Retinal pigment epithelial cell (primary cell): ENCODE results near the gene RPS6KA5.

Source experiments
- DNase-seq: peaks from one replicate; pipeline ENCODE4 v3.0.0-alpha.2; 2010; ENCODE audit warnings: low read depth
- H3K4me3 ChIP-seq: 2 replicates; pipeline ENCODE4 v1.5.1; 2011; ENCODE audit warnings: mild to moderate bottlenecking, low read length, control low read depth, moderate library complexity
- TF ChIP-seq, protein P1 (sequence below): conservative IDR thresholded peaks from 2 replicates; pipeline ENCODE4 v1.5.1; 2011; ENCODE audit warnings: low read depth, low read length, control low read depth, inconsistent platforms

The RPS6KA5 gene

GRCh38 chr14:91065266-91065665, 4.8 kb upstream of the RPS6KA5 start:
- no peak overlapping the region for H3K4me3 ChIP-seq
- DNase-seq, result no peak
- TF ChIP-seq, protein P1, sequence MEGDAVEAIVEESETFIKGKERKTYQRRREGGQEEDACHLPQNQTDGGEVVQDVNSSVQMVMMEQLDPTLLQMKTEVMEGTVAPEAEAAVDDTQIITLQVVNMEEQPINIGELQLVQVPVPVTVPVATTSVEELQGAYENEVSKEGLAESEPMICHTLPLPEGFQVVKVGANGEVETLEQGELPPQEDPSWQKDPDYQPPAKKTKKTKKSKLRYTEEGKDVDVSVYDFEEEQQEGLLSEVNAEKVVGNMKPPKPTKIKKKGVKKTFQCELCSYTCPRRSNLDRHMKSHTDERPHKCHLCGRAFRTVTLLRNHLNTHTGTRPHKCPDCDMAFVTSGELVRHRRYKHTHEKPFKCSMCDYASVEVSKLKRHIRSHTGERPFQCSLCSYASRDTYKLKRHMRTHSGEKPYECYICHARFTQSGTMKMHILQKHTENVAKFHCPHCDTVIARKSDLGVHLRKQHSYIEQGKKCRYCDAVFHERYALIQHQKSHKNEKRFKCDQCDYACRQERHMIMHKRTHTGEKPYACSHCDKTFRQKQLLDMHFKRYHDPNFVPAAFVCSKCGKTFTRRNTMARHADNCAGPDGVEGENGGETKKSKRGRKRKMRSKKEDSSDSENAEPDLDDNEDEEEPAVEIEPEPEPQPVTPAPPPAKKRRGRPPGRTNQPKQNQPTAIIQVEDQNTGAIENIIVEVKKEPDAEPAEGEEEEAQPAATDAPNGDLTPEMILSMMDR, result no peak

- H3K4me3 ChIP-seq, result no peak overlapping the region
- TF ChIP-seq, protein P1, result no peak
- DNase-seq, result no peak
Observed at GRCh38 chr14:91063119-91063518, 2.7 kb upstream of the RPS6KA5 start.

DNA sequence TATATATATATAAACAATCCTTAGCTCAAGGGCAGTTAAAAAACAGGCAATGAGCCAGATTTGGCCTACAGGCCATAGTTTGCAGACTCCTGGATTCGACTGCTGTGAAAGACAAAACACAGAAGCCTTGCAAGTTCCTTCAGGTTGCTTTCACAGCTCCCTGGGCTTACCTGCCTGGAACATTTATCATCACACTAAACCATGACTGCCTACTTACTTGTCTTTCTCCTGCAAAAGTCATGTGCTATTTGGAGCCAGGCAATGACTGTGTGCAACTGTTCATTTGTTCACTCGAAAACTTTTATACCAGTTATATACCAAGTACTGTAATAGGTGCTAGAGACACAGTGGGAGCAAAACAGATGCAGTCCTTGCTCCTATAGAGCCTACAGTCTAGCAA, 2.2 kb upstream of the RPS6KA5 start:
- H3K4me3 ChIP-seq, result no peak overlapping the region
- DNase-seq, result no peak
- TF ChIP-seq, protein P1, result no peak

DNA sequence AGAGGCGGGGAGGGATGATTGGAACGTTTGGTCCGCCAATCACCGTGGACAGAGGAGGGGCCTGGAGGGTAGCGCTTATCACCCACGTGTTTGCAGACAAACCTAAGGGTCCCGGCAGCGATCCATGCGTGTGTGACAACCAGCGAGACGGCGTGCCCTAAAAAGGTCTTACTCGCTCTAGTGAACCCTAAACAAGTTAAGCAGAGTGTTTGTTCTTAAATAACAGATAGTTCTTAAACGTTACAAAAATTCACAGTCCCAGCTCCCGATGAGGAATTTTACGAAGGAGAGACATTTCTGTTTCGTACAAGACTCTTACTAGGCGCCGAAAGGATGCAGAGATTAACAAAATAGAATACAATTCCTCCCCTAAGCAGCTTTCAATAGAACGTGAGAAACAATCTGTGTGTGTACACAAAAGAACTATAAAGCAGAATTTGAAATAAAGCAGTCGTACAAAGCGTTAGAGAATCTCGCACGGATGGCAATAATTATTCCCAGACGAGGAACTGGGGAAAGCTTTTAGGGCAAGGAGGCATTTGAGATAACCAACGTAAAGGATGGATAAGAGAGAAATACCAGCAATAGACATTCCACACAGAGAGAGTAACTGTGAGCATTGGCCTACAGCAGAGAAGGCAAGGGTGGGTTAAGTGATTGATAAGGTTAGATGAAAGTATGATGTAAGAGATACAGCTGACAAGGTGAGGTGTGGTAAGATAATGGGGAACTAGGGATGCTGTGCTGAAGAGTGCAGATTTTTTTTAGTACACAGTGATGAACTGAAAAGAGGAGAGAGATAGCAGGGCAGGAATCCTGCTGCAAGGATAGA, 831 bp upstream of the RPS6KA5 start:
- TF ChIP-seq, protein P1, result no peak
- H3K4me3 ChIP-seq, result peak overlapping the region; percentile 59
- no peak for DNase-seq

DNA sequence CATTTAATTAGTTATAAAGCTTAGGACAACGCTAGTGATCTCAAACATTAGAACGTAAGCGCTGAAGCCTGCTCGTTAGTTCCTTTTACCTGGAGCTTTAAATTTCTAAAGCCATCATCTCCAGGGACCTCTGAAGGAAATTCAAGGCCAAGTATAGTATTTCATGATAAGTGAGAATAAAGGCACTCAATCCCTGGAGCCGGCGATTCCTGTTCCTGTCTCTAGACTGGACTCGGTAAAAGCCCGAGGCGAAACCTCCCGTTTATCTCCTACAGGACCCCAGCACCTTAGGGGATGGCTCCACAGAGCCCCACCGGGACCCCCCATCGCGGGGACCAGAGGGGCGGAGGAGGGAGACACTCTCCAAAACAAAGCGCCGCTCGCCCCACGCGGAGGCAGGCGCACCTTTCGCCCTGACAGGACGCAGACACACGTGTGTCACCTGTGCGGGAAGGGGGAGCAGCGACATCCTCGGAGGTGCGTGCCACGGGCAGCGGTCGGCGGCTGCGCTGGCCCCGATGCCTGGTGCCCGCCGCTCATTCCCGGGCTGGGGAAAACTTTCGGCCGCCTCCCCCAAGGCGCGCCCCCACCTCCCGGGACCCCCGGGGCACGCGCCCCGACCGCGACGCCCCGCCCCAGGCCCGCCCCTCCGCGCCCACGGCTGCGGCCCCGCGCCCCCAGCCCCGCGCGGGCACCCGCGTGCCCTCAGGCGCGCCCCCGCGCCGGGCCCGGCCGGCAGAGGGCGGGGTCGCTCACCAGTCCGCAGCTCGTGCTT, 678 bp downstream of the RPS6KA5 start:
- no peak for DNase-seq
- TF ChIP-seq, protein P1, result no peak
- H3K4me3 ChIP-seq, result peak overlapping the region; percentile 88

DNA sequence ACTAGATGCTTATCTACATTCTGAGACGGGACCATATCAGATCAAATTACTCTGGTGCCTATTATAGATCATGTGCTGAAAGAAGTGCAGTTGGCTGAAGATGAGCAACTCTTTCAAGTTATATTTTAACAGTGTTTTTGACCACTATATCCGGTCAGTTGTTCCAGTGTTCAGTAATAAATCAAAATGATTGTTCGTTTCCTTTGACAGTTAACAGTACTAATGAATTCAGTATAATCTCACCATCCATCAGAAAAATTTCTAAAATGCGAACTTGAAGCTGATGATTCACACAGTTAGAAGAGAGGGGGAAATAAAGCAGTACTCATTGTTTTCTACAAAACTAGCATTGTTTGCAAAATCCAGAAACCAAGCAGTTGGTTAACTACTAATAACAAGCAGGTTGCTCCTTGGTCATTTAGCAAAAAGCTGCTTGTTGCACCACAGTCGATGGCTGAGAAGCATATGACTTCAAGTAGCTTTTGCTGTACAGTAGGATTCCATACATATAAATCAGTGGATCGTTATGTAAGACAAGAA, 2.3 kb downstream of the RPS6KA5 start:
- DNase-seq, result peak; percentile 66
- TF ChIP-seq, protein P1, result no peak
- peak overlapping the region; percentile 16 for H3K4me3 ChIP-seq
